CD4-positive, CD25-positive, alpha-beta regulatory T cell (primary cell): Measurements from ENCODE around the gene ABCD3. TPM values are rescaled to one million over a fixed set of nuclear protein-coding genes. Genes with fewer than 3 reads are reported as not detected.
A peak's percentile ranks its signal among the peaks of the same experiment; 100 is the strongest.

Experiments used
- ATAC-seq, 2 donors: fragments of 150-1000 bp; cut with Tn5 transposase; one replicate each; pipeline ENCODE4 v1.10.0; 2021; ENCODE audit warnings: low read depth in 2 of 2, moderate number of reproducible peaks in 2 of 2, moderate library complexity in 1 of 2
- DNase-seq, 3 donors: peaks; one replicate each; pipeline versions ENCODE4 v3.0.0 to v3.0.0-alpha.2; 2012 to 2022; ENCODE audit warnings: mixed read lengths in 1 of 3
- H3K27ac ChIP-seq: one replicate; pipeline ENCODE4 v1.7.0; 2013; ENCODE audit warnings: mild to moderate bottlenecking, low read length; ENCODE audit not compliant: insufficient read depth, poor library complexity, severe bottlenecking
- H3K27me3 ChIP-seq: one replicate; pipeline ENCODE4 v1.7.0; 2013; ENCODE audit warnings: low read length; ENCODE audit not compliant: control insufficient read depth, insufficient read depth
- H3K36me3 ChIP-seq: one replicate; pipeline ENCODE4 v1.7.0; 2013; ENCODE audit warnings: mild to moderate bottlenecking, low read length, moderate library complexity; ENCODE audit not compliant: control insufficient read depth, insufficient read depth
- H3K4me1 ChIP-seq: 2 replicates; pipeline ENCODE4 v1.7.0; 2013; ENCODE audit warnings: mild to moderate bottlenecking, low read length; ENCODE audit not compliant: insufficient read depth, control insufficient read depth, poor library complexity, severe bottlenecking
- H3K4me3 ChIP-seq: one replicate; pipeline ENCODE4 v1.7.0; 2013; ENCODE audit warnings: low read depth, mild to moderate bottlenecking, low read length, moderate library complexity
- H3K9me3 ChIP-seq, 2 experiments: 1 replicate in 1 of 2; 2 replicates in 1 of 2; pipeline ENCODE4 v1.7.0; 2013; ENCODE audit warnings: low read length in 2 of 2, mild to moderate bottlenecking in 1 of 2, moderate library complexity in 1 of 2; ENCODE audit not compliant: control insufficient read depth in 2 of 2
- H3K27ac Mint-ChIP-seq, 3 donors: one replicate each; pipeline ENCODE4 v1.8.0; 2020 to 2022; ENCODE audit warnings: mild to moderate bottlenecking in 3 of 3, mixed read lengths in 3 of 3, moderate library complexity in 2 of 3
- H3K27me3 Mint-ChIP-seq: one replicate; pipeline ENCODE4 v1.8.0; 2022; ENCODE audit warnings: mild to moderate bottlenecking, mixed read lengths
- H3K36me3 Mint-ChIP-seq: one replicate; pipeline ENCODE4 v1.8.0; 2020; ENCODE audit warnings: mixed read lengths
- H3K4me1 Mint-ChIP-seq, 4 donors: one replicate each; pipeline ENCODE4 v1.8.0; 2020 to 2022; ENCODE audit warnings: mixed read lengths in 4 of 4, mild to moderate bottlenecking in 1 of 4
- H3K4me3 Mint-ChIP-seq, 4 donors: one replicate each; pipeline ENCODE4 v1.8.0; 2020 to 2022; ENCODE audit warnings: mild to moderate bottlenecking in 4 of 4, mixed read lengths in 4 of 4, moderate library complexity in 3 of 4
- H3K9me3 Mint-ChIP-seq, 7 donors: one replicate each; pipeline ENCODE4 v1.8.0; 2020 to 2022; ENCODE audit warnings: mixed read lengths in 7 of 7, mild to moderate bottlenecking in 3 of 7, moderate library complexity in 2 of 7
- polyA plus RNA-seq, 4 donors: library from polyadenylated mRNA; unstranded; fragments of 300-500 nt; fragmentation: Illumina TruSeq; gene quantifications; one replicate each; pipeline ENCODE4 v1.2.3, GENCODE V29; 2021
- total RNA-seq: library from RNA; stranded (reverse); gene quantifications from one replicate; pipeline ENCODE4 v1.2.3, GENCODE V29; 2022

ABCD3 gene
- total and polyA plus RNA-seq, 5 donors from 2014 or later, result 15.3 to 21.6 (median 19.4) TPM

GRCh38 chr1:94538243-94538827 lies 120.1 kb downstream of the ABCD3 start:
- no peak overlapping the region for H3K27ac ChIP-seq
- no peak overlapping the region for H3K4me3 ChIP-seq
- Mint-ChIP-seq H3K27me3 (peaks cover 46% of the 10 kb centered on the region), H3K36me3 (no peaks in the 10 kb centered on the region), H3K4me3 (no peak overlapping the region), H3K9me3 (peaks cover 0 to 5% (median 0%) of the 10 kb centered on the region in 7 donors), H3K4me1 (peaks cover 0 to 25% (median 5%) of the 10 kb centered on the region in 4 donors), H3K27ac (no peak overlapping the region)
- H3K4me1 ChIP-seq, result peaks cover 5% of the 10 kb centered on the region
- H3K36me3 ChIP-seq, result no peaks in the 10 kb centered on the region
- DNase-seq (no peak), ATAC-seq (no peak)
- peaks cover 31% of the 10 kb centered on the region for H3K27me3 ChIP-seq
- no peaks in the 10 kb centered on the region for H3K9me3 ChIP-seq

GRCh38 chr1:94539496-94539895 lies 121.3 kb downstream of the ABCD3 start:
- H3K27ac ChIP-seq, result no peak overlapping the region
- H3K9me3 Mint-ChIP-seq, result peaks cover 0 to 5% (median 0%) of the 10 kb centered on the region in 7 donors
- peaks cover 41% of the 10 kb centered on the region for H3K27me3 ChIP-seq
- H3K36me3 ChIP-seq, result no peaks in the 10 kb centered on the region
- H3K9me3 ChIP-seq, result no peaks in the 10 kb centered on the region
- no peak for ATAC-seq
- H3K36me3 Mint-ChIP-seq, result no peaks in the 10 kb centered on the region
- no peak overlapping the region for H3K27ac Mint-ChIP-seq
- peaks cover 5% of the 10 kb centered on the region for H3K4me1 ChIP-seq
- no peak overlapping the region for H3K4me3 Mint-ChIP-seq
- DNase-seq, result no peak
- no peak overlapping the region for H3K4me3 ChIP-seq
- H3K27me3 Mint-ChIP-seq, result peaks cover 58% of the 10 kb centered on the region
- peaks cover 4 to 25% (median 5%) of the 10 kb centered on the region in 4 donors for H3K4me1 Mint-ChIP-seq

GRCh38 chr1:94540440-94541245 lies 122.5 kb downstream of the ABCD3 start:
- Histone ChIP-seq H3K4me3 (no peak overlapping the region), H3K36me3 (no peaks in the 10 kb centered on the region), H3K9me3 (no peaks in the 10 kb centered on the region), H3K4me1 (peaks cover 5% of the 10 kb centered on the region), H3K27ac (no peak overlapping the region), H3K27me3 (peaks cover 44% of the 10 kb centered on the region)
- Mint-ChIP-seq H3K4me3 (peak overlapping the region in 2 of 4 donors; percentile 39 to 54), H3K27ac (no peak overlapping the region), H3K36me3 (no peaks in the 10 kb centered on the region), H3K9me3 (peaks cover 0 to 5% (median 0%) of the 10 kb centered on the region in 7 donors), H3K27me3 (peaks cover 64% of the 10 kb centered on the region), H3K4me1 (peaks cover 4 to 25% (median 6%) of the 10 kb centered on the region in 4 donors)
- DNase-seq, result no peak
- no peak for ATAC-seq

- ATAC-seq, result peak; percentile 49 to 74
- Histone ChIP-seq H3K4me3 (no peak within 1 kb of the TSS), H3K4me1 (peaks cover 5% of the 10 kb centered on the region), H3K9me3 (no peaks in the 10 kb centered on the region), H3K27me3 (peaks cover 45% of the 10 kb centered on the region), H3K27ac (no peak within 1 kb of the TSS), H3K36me3 (no peaks in the 10 kb centered on the region)
- peaks cover 4 to 25% (median 6%) of the 10 kb centered on the region in 4 donors for H3K4me1 Mint-ChIP-seq
- peak within 1 kb of the TSS in 3 of 4 donors; percentile 60 to 69 (median 68) for H3K4me3 Mint-ChIP-seq
- peaks cover 0 to 5% (median 0%) of the 10 kb centered on the region in 7 donors for H3K9me3 Mint-ChIP-seq
- H3K27me3 Mint-ChIP-seq, result peaks cover 71% of the 10 kb centered on the region
- H3K36me3 Mint-ChIP-seq, result no peaks in the 10 kb centered on the region
- peak in 1 of 3 donors; percentile 45 for DNase-seq
- no peak within 1 kb of the TSS for H3K27ac Mint-ChIP-seq
Observed at GRCh38 chr1:94541246-94542087, 123.3 kb downstream of the ABCD3 start, which contains the start of gene F3. TSS of gene F3 (minus strand) at chr1:94541759. CDS start at chr1:94541636, 123 bp downstream.

- Mint-ChIP-seq H3K4me3 (peak overlapping the region in 3 of 4 donors; percentile 60 to 69 (median 68)), H3K4me1 (peaks cover 4 to 25% (median 6%) of the 10 kb centered on the region in 4 donors), H3K36me3 (no peaks in the 10 kb centered on the region), H3K27me3 (peaks cover 67% of the 10 kb centered on the region), H3K9me3 (peaks cover 0 to 5% (median 0%) of the 10 kb centered on the region in 7 donors), H3K27ac (no peak overlapping the region)
- Histone ChIP-seq H3K9me3 (no peaks in the 10 kb centered on the region), H3K27me3 (peaks cover 45% of the 10 kb centered on the region), H3K4me1 (peaks cover 5% of the 10 kb centered on the region), H3K36me3 (no peaks in the 10 kb centered on the region), H3K4me3 (no peak overlapping the region), H3K27ac (no peak overlapping the region)
- no peak for ATAC-seq
- DNase-seq, result no peak
Observed at GRCh38 chr1:94542088-94542870, 124.1 kb downstream of the ABCD3 start.

GRCh38 chr1:94543001-94543400 lies 124.8 kb downstream of the ABCD3 start:
- Histone ChIP-seq H3K9me3 (no peaks in the 10 kb centered on the region), H3K27ac (no peak overlapping the region), H3K36me3 (no peaks in the 10 kb centered on the region), H3K27me3 (peaks cover 44% of the 10 kb centered on the region), H3K4me1 (peaks cover 5% of the 10 kb centered on the region), H3K4me3 (no peak overlapping the region)
- ATAC-seq, result no peak
- DNase-seq, result peak in 1 of 3 donors; percentile 6
- Mint-ChIP-seq H3K27ac (no peak overlapping the region), H3K9me3 (peaks cover 0 to 5% (median 0%) of the 10 kb centered on the region in 7 donors), H3K4me1 (peaks cover 4 to 25% (median 6%) of the 10 kb centered on the region in 4 donors), H3K4me3 (peak overlapping the region in 1 of 4 donors; percentile 25), H3K36me3 (no peaks in the 10 kb centered on the region), H3K27me3 (peaks cover 68% of the 10 kb centered on the region)
